Measurements from ENCODE around the gene PTPRD. TPM values are rescaled to one million over a fixed set of nuclear protein-coding genes. Genes with fewer than 3 reads are reported as not detected.

Gene PTPRD
- total and polyA plus RNA-seq, 2 of the 4 experiments (the other 2 are of a cell fraction) = 0.07 to 0.18 TPM

DNA sequence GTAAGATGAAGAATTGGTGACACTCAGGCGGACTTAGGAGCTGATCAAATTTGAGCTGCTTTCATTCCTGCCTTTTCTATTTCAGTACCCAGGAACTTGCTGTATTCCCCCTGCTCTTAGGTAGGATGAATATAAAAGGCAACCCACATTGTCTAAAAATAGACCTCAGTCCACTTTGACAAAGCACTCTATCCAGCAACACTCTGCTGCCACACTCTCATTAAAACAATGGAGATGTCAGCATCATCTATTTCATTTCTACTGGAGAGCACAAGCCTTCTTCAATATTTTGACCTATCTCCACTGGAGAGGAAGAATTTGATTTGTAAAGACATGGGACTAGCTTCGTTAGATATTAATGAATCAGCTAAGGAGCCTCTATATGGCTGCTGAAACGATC lies 468.4 kb downstream of the PTPRD start:
- no peaks in the 10 kb centered on the region for H3K36me3 ChIP-seq (ENCODE audit: control insufficient read depth, insufficient read depth, low read length)
- no peak overlapping the region for H2BK120ac ChIP-seq (ENCODE audit: low read depth, low read length)
- DNase-seq = no peak
- TF ChIP-seq, protein P1, sequence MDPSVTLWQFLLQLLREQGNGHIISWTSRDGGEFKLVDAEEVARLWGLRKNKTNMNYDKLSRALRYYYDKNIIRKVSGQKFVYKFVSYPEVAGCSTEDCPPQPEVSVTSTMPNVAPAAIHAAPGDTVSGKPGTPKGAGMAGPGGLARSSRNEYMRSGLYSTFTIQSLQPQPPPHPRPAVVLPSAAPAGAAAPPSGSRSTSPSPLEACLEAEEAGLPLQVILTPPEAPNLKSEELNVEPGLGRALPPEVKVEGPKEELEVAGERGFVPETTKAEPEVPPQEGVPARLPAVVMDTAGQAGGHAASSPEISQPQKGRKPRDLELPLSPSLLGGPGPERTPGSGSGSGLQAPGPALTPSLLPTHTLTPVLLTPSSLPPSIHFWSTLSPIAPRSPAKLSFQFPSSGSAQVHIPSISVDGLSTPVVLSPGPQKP (IDR thresholded peaks at IDR 0.05; ENCODE audit: borderline replicate concordance, low read depth, low read length) = no peak
- TF ChIP-seq CHD1 (IDR thresholded peaks at IDR 0.05; ENCODE audit: low read depth, low read length) (no peak), FOS (IDR thresholded peaks at IDR 0.05; ENCODE audit: low read depth, low read length) (no peak), POLR2A (IDR thresholded peaks at IDR 0.05; ENCODE audit: low read depth, low read length) (no peak), RFX5 (IDR thresholded peaks at IDR 0.05; ENCODE audit: low read depth, low read length) (no peak), SMC3 (IDR thresholded peaks at IDR 0.05; ENCODE audit: low read depth, low read length) (no peak), RAD21 (IDR thresholded peaks at IDR 0.05; ENCODE audit: low read length) (no peak), NFE2L2 (IDR thresholded peaks at IDR 0.05; ENCODE audit: low read depth, low read length) (no peak), MXI1 (IDR thresholded peaks at IDR 0.05; ENCODE audit: borderline replicate concordance, low read depth, low read length) (no peak), MAFK (IDR thresholded peaks at IDR 0.05; ENCODE audit: low read depth, low read length) (no peak)
- TF ChIP-seq, protein P2, sequence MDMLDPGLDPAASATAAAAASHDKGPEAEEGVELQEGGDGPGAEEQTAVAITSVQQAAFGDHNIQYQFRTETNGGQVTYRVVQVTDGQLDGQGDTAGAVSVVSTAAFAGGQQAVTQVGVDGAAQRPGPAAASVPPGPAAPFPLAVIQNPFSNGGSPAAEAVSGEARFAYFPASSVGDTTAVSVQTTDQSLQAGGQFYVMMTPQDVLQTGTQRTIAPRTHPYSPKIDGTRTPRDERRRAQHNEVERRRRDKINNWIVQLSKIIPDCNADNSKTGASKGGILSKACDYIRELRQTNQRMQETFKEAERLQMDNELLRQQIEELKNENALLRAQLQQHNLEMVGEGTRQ (IDR thresholded peaks at IDR 0.05; ENCODE audit: low read depth, low read length) = no peak
- H3K56ac ChIP-seq (ENCODE audit: extremely low read depth, insufficient read depth, low read length) = no peak overlapping the region
- intact Hi-C loops (cut with micrococcal nuclease) (no loop called here), dilution Hi-C loops (cut with HindIII; ENCODE audit: low sequenced_read_pairs, unreplicated experiment) (no loop called here), in situ Hi-C loops (cut with MboI; ENCODE audit: low sequenced_read_pairs) (no loop called here)
- no peak overlapping the region for H3K14ac ChIP-seq (replicated peaks; ENCODE audit: low read depth, low read length)
- H3K27ac ChIP-seq (ENCODE audit: insufficient read depth, low read length) = no peak overlapping the region
- H2BK15ac ChIP-seq (ENCODE audit: low read depth, low read length) = no peak overlapping the region
- no peaks in the 10 kb centered on the region for H3K79me1 ChIP-seq (ENCODE audit: low read depth in 1 of 2, low read length in 2 of 2)
- no peaks in the 10 kb centered on the region for H3K9me1 ChIP-seq (ENCODE audit: insufficient read depth, low read length)
- ChIA-PET POLR2A (ENCODE audit: unreplicated experiment) (no interaction called here), CTCF (no interaction called here)
- no peak overlapping the region for H3K4ac ChIP-seq (ENCODE audit: low read depth, low read length)
- no peak overlapping the region for H3K4me3 ChIP-seq (ENCODE audit: insufficient read depth, low read depth, low read length)
- no TSS peak for BruUV-seq (replicated peaks)
- WGBS, 2 experiments (ENCODE audit: extremely low coverage in 2 of 2, insufficient read length in 1 of 2) = no CpG with 5 or more reads among the region's 3 CpGs
- no peak overlapping the region for H2AFZ ChIP-seq (replicated peaks; ENCODE audit: low read length, poor library complexity)
- no peak overlapping the region for H3K4me2 ChIP-seq (ENCODE audit: low read depth, low read length)
- H2AK5ac ChIP-seq (ENCODE audit: low read depth, low read length) = no peak overlapping the region
- H2BK20ac ChIP-seq (ENCODE audit: low read depth, low read length) = no peak overlapping the region
- no peak overlapping the region for H4K5ac ChIP-seq (ENCODE audit: low read depth, low read length)
- no peak overlapping the region for H4K91ac ChIP-seq (ENCODE audit: insufficient read depth, low read depth, low read length)
- no peak overlapping the region for H2AK9ac ChIP-seq (replicated peaks; ENCODE audit: low read depth, low read length, poor library complexity)
- no peak overlapping the region for H3K23ac ChIP-seq (ENCODE audit: low read depth, low read length)
- H4K8ac ChIP-seq (ENCODE audit: low read depth in 2 of 2, low read length in 2 of 2) = no peak overlapping the region
- H3K27me3 ChIP-seq (ENCODE audit: control insufficient read depth, insufficient read depth, low read length) = no peaks in the 10 kb centered on the region
- H2BK5ac ChIP-seq (ENCODE audit: low read depth, low read length, poor library complexity, severe bottlenecking) = no peak overlapping the region
- no peaks in the 10 kb centered on the region; the same call in 1 of the 2 replicates for H3K9me3 ChIP-seq (ENCODE audit: control insufficient read depth, insufficient read depth, low read length)
- no peaks in the 10 kb centered on the region for H4K20me1 ChIP-seq (ENCODE audit: insufficient read depth, low read length)
- no peaks in the 10 kb centered on the region for H3K4me1 ChIP-seq (ENCODE audit: control insufficient read depth, insufficient read depth, low read length)
- no peak for ATAC-seq (ENCODE audit: low read depth)
- no peak overlapping the region for H3K18ac ChIP-seq (ENCODE audit: low read depth, low read length)
- no peak overlapping the region for H3K9ac ChIP-seq (ENCODE audit: low read depth, low read length)
